OCI-LY1 (cell line): ENCODE results near the gene BRCA1.
"Not testable (repeated sequence)": the region's sequence is repeated elsewhere in the genome, so short reads cannot be mapped to it uniquely, and the experiment has no call there.

Experiments used
- EZH2 ChIP-seq: fragments of 200-600 bp; sonication (generic), shearing (Covaris generic); IDR thresholded peaks from 2 replicates; pipeline ENCODE4 v1.8.0; 2017; ENCODE audit warnings: borderline replicate concordance, mixed run types, mild to moderate bottlenecking, antibody characterized with exemption, low read length, moderate library complexity, mixed read lengths
- TF ChIP-seq, protein P1 (sequence below): fragments of 200-600 bp; sonication (generic), shearing (Covaris generic); IDR thresholded peaks from 2 replicates; pipeline ENCODE4 v1.5.1; 2017; ENCODE audit warnings: mild to moderate bottlenecking, antibody characterized with exemption, low read length, moderate library complexity, mixed read lengths

DNA sequence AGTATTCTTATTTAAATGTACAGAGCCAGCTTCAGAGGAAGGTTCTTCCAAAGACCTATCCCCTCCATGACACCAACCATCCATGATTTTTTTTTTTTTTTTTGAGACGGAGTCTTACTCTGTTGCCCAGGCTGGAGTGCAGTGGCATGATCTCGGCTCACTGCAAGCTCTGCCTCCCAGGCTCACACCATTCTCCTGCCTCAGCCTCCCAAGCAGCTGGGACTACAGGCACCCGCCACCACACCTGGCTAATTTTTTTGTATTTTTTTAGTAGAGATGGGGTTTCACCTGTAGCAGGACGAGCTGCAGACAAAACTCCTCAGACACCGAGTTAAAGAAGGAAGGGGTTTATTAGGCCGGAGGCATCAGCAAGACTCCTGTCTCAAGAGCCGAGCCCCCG is 34.8 kb upstream of the BRCA1 start:
- TF ChIP-seq, protein P1, sequence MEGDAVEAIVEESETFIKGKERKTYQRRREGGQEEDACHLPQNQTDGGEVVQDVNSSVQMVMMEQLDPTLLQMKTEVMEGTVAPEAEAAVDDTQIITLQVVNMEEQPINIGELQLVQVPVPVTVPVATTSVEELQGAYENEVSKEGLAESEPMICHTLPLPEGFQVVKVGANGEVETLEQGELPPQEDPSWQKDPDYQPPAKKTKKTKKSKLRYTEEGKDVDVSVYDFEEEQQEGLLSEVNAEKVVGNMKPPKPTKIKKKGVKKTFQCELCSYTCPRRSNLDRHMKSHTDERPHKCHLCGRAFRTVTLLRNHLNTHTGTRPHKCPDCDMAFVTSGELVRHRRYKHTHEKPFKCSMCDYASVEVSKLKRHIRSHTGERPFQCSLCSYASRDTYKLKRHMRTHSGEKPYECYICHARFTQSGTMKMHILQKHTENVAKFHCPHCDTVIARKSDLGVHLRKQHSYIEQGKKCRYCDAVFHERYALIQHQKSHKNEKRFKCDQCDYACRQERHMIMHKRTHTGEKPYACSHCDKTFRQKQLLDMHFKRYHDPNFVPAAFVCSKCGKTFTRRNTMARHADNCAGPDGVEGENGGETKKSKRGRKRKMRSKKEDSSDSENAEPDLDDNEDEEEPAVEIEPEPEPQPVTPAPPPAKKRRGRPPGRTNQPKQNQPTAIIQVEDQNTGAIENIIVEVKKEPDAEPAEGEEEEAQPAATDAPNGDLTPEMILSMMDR: not testable (repeated sequence)
- TF ChIP-seq EZH2: not testable (repeated sequence)
